Endodermal cell (in vitro differentiated cells): ENCODE measurements around the gene TXN2. TPM values are rescaled to one million over a fixed set of nuclear protein-coding genes. Genes with fewer than 3 reads are reported as not detected.
A peak's percentile ranks its signal among the peaks of the same experiment; 100 is the strongest.

ENCODE experiments used
- DNase-seq: peaks from one replicate; pipeline ENCODE4 v3.0.0-alpha.2; 2017
- H3K27ac ChIP-seq: 2 replicates; pipeline ENCODE4 v1.5.1; 2013; ENCODE audit warnings: mild to moderate bottlenecking, low read depth, low read length, moderate library complexity
- H3K27me3 ChIP-seq: 2 replicates; pipeline ENCODE4 v1.6.1; 2013; ENCODE audit warnings: mild to moderate bottlenecking, low read length, moderate library complexity; ENCODE audit not compliant: insufficient read depth, control insufficient read depth, poor library complexity, severe bottlenecking
- H3K36me3 ChIP-seq: 2 replicates; pipeline ENCODE4 v1.7.0; 2013; ENCODE audit warnings: mild to moderate bottlenecking, low read length, moderate library complexity; ENCODE audit not compliant: control insufficient read depth, insufficient read depth
- H3K4me1 ChIP-seq: one replicate; pipeline ENCODE4 v1.7.0; 2013; ENCODE audit warnings: low read length; ENCODE audit not compliant: control insufficient read depth, insufficient read depth
- H3K4me3 ChIP-seq: 2 replicates; pipeline ENCODE4 v1.5.1; 2013; ENCODE audit warnings: mild to moderate bottlenecking, low read length, moderate library complexity
- H3K9ac ChIP-seq: 2 replicates; pipeline ENCODE4 v1.6.1; 2013; ENCODE audit warnings: mild to moderate bottlenecking, low read length, moderate library complexity; ENCODE audit not compliant: poor library complexity, severe bottlenecking; ENCODE audit errors: extremely low read depth
- H3K9me3 ChIP-seq: 2 replicates; pipeline ENCODE4 v1.6.1; 2013; ENCODE audit warnings: mild to moderate bottlenecking, low read length, moderate library complexity; ENCODE audit not compliant: control insufficient read depth
- H3K27ac Mint-ChIP-seq: 2 replicates; pipeline ENCODE4 v1.8.0; 2020; ENCODE audit warnings: mixed read lengths
- H3K27me3 Mint-ChIP-seq: 2 replicates; pipeline ENCODE4 v1.8.0; 2021; ENCODE audit warnings: mild to moderate bottlenecking, mixed read lengths; ENCODE audit not compliant: insufficient read depth
- H3K36me3 Mint-ChIP-seq: 2 replicates; pipeline ENCODE4 v1.8.0; 2020; ENCODE audit warnings: low read depth, mixed read lengths
- H3K4me1 Mint-ChIP-seq: 2 replicates; pipeline ENCODE4 v1.8.0; 2020; ENCODE audit warnings: mixed read lengths
- H3K4me3 Mint-ChIP-seq: 2 replicates; pipeline ENCODE4 v1.8.0; 2020; ENCODE audit warnings: mild to moderate bottlenecking, moderate library complexity, mixed read lengths
- H3K9me3 Mint-ChIP-seq: 2 replicates; pipeline ENCODE4 v1.8.0; 2020; ENCODE audit warnings: mild to moderate bottlenecking, mixed read lengths
- CTCF ChIP-seq: fragments of 200-600 bp; sonication (generic); conservative IDR thresholded peaks from 2 replicates; pipeline ENCODE4 v1.5.0; 2021; ENCODE audit warnings: antibody characterized with exemption, mild to moderate bottlenecking
- WGBS, 2 experiments: methylation state at CpG; one replicate each; pipeline versions ENCODE4 v1.1.5 to v1.1.7; 2013; ENCODE audit warnings: missing lambda C conversion rate in 2 of 2, mixed read lengths in 1 of 2; ENCODE audit not compliant: insufficient coverage in 1 of 2, insufficient read length in 1 of 2; 5-methylcytosine and 5-hydroxymethylcytosine counted together
- total RNA-seq, 2 donors: library from RNA; stranded (reverse); fragmentation: NEBNext Ultra II Directional in 1 of 2; extraction: Animal tissue kit (Norgen Biotek cat#: 25700) in 1 of 2; gene quantifications; 2 replicates in 1 of 2; 3 replicates in 1 of 2; pipeline ENCODE4 v1.2.1, GENCODE V29; 2021

The TXN2 gene
- total RNA-seq, 2 donors from 2014 or later: 52.9 to 53.9 TPM

- H3K4me3 Mint-ChIP-seq: no peak overlapping the region
- peak overlapping the region; percentile 3 for H3K27ac Mint-ChIP-seq
- no peaks in the 10 kb centered on the region for H3K36me3 Mint-ChIP-seq
- Histone ChIP-seq H3K4me3 (no peak overlapping the region), H3K9me3 (no peaks in the 10 kb centered on the region), H3K4me1 (peaks cover 6% of the 10 kb centered on the region), H3K9ac (no peak overlapping the region), H3K27ac (no peak overlapping the region), H3K27me3 (no peaks in the 10 kb centered on the region), H3K36me3 (no peaks in the 10 kb centered on the region)
- peaks cover 16% of the 10 kb centered on the region for H3K4me1 Mint-ChIP-seq
- peak; percentile 71 for DNase-seq
- TF ChIP-seq CTCF: no peak
- WGBS, 2 experiments: 88 to 94% methylated on average over 3 to 6 of the region's 6 CpGs
- no peaks in the 10 kb centered on the region for H3K9me3 Mint-ChIP-seq
- no peaks in the 10 kb centered on the region for H3K27me3 Mint-ChIP-seq
Observed at GRCh38 chr22:36439481-36440271, 41.8 kb downstream of the TXN2 start.

- Histone ChIP-seq H3K36me3 (no peaks in the 10 kb centered on the region), H3K4me3 (no peak overlapping the region), H3K9ac (no peak overlapping the region), H3K27ac (no peak overlapping the region), H3K4me1 (peaks cover 21% of the 10 kb centered on the region), H3K9me3 (no peaks in the 10 kb centered on the region), H3K27me3 (no peaks in the 10 kb centered on the region)
- Mint-ChIP-seq H3K36me3 (no peaks in the 10 kb centered on the region), H3K4me1 (peaks cover 24% of the 10 kb centered on the region), H3K4me3 (no peak overlapping the region), H3K27me3 (no peaks in the 10 kb centered on the region), H3K9me3 (no peaks in the 10 kb centered on the region), H3K27ac (peak overlapping the region; percentile 58)
- WGBS, 2 experiments: 25 to 33% methylated on average over 16 of the region's 16 CpGs
- TF ChIP-seq CTCF: no peak
- peak; percentile 89 for DNase-seq
Observed at GRCh38 chr22:36435516-36436415, 45.7 kb downstream of the TXN2 start.

GRCh38 chr22:36433318-36434231 lies 47.9 kb downstream of the TXN2 start:
- DNase-seq: peak; percentile 64
- H3K4me1 Mint-ChIP-seq: peaks cover 24% of the 10 kb centered on the region
- H3K36me3 Mint-ChIP-seq: no peaks in the 10 kb centered on the region
- 73 to 82% methylated on average over 8 to 14 of the region's 14 CpGs for WGBS, 2 experiments
- Histone ChIP-seq H3K9ac (no peak overlapping the region), H3K27ac (peak overlapping the region; percentile 36), H3K9me3 (no peaks in the 10 kb centered on the region), H3K4me1 (peaks cover 21% of the 10 kb centered on the region), H3K36me3 (no peaks in the 10 kb centered on the region), H3K27me3 (no peaks in the 10 kb centered on the region), H3K4me3 (no peak overlapping the region)
- H3K9me3 Mint-ChIP-seq: no peaks in the 10 kb centered on the region
- H3K27ac Mint-ChIP-seq: no peak overlapping the region
- no peak overlapping the region for H3K4me3 Mint-ChIP-seq
- TF ChIP-seq CTCF: no peak
- no peaks in the 10 kb centered on the region for H3K27me3 Mint-ChIP-seq
